Muscle of back (tissue), 11 donors: ENCODE measurements around the gene H2BK1. TPM values are rescaled to one million over a fixed set of nuclear protein-coding genes. Genes with fewer than 3 reads are reported as not detected.

ENCODE experiments used
- DNase-seq, 3 donors: peaks; one replicate each; pipeline versions ENCODE4 v3.0.0 to v3.0.0-alpha.2; 2013
- polyA plus RNA-seq, 10 donors: library from polyadenylated mRNA; unstranded; fragments of 120-200 nt; gene quantifications; one replicate each; pipeline ENCODE4 v1.2.1, GENCODE V29; 2013; ENCODE audit not compliant: insufficient read length in 10 of 10

The H2BK1 gene
- polyA plus RNA-seq, 10 donors = not detected

DNA sequence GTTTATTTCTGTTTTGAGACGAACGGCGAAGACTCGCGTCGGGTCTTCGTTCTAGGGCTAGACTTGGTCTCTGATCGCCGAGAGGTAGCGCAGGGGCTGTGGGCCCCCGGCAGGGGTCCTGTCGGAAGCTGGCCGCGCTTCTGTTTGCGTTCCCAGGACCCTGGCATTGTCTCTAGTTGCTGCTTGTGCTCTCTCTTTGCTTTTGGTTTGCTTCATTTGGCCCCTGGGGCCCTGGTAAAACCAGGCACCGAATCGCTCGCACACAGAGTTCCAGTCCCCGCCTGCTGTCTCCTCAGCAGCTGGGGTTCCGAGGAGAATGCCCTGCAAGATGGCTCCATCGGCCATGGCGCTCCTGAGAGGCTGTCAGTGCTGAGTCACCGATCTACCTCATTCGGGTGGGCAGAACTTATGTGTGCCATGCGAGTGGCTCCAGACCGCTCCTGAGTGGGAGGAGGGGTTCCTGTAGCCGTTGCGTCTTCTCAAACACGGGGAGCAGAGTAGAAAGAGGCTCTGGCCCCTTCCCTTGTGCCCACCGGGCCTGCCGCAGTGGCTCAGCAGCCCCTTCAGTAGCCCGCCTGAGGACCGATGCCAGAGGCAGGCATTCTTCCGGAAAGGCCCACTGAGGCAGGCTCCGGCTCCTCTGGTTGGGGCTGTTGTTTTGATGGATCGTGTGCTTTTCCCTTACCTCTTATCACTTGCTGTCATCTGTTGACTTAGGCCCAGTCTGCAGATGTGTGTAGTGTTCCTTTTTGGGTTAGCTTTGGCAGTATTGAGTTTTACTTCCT lies 22.8 kb upstream of the H2BK1 start:
- peak in 1 of 3 donors; percentile 43 for DNase-seq

- peak; percentile 85 to 95 (median 90) for DNase-seq
Measured at GRCh38 chr7:151232091-151232916, 22.0 kb upstream of the H2BK1 start, which contains the start of gene CHPF2. CHPF2 (plus strand) TSS chr7:151232483; CDS start chr7:151234012, 1,529 bp downstream.

GRCh38 chr7:151231080-151231479 lies 20.8 kb upstream of the H2BK1 start:
- DNase-seq = no peak

GRCh38 chr7:151229249-151229648 lies 19.0 kb upstream of the H2BK1 start:
- DNase-seq = no peak

GRCh38 chr7:151228024-151228866 lies 18.0 kb upstream of the H2BK1 start:
- no peak for DNase-seq

DNA sequence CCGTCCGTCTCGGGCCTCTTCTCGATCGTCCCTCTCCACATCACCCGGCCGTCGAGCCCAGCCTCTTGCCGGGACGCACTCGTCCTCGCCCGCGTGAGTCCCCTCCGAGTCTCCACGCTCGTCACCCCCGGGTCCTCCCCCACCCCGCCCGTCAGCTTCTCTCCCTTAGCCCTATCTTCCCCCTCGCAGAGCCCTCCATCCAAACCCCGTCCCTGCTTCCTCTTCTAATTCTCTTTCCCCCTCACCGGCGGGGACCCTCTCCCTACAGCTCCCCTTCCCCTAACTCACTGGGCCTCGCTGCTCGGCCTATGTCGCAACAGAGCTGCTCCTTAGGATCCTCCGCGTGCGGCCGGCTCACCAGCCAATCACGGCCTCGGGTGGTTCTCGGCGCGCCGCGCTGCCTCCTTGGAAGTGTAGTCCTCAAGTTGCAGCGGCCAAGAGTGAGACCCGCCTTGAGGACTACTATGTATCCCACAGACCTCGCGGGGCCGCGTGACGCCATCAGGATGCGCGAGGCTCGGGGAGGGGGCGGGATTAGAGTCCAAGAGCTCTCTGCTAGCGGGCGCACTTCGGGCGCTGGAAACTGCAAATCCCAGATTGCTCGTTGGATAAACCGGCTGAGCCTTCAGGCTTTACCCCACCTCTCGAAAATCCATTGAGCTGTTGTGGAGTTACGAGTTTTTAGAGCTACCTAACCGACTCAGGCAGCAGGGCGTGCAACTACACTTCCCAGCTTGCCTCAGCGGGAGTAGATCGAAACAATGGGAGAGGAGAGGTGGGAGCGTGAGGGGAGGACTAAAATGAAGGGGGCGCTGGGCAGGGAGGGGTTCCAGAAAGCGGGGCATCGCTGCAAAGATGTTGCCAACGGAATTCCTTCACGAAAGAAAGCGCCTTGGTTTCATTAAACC lies 16.8 kb upstream of the H2BK1 start, which contains the start of gene ABCF2:
Gene ABCF2 (minus strand): TSS at position 331 of the 908 bp plus-strand sequence. CDS start 747 bp downstream, outside the sequence.
- DNase-seq = peak; percentile 99 to 100 (median 99)

GRCh38 chr7:151226560-151226874 lies 16.2 kb upstream of the H2BK1 start:
- no peak for DNase-seq

- DNase-seq = no peak
Measured at GRCh38 chr7:151225948-151226510, 15.7 kb upstream of the H2BK1 start.

- DNase-seq = no peak
Measured at GRCh38 chr7:151223728-151224127, 13.4 kb upstream of the H2BK1 start.

GRCh38 chr7:151218170-151218569 lies 7.9 kb upstream of the H2BK1 start:
- DNase-seq = no peak

DNA sequence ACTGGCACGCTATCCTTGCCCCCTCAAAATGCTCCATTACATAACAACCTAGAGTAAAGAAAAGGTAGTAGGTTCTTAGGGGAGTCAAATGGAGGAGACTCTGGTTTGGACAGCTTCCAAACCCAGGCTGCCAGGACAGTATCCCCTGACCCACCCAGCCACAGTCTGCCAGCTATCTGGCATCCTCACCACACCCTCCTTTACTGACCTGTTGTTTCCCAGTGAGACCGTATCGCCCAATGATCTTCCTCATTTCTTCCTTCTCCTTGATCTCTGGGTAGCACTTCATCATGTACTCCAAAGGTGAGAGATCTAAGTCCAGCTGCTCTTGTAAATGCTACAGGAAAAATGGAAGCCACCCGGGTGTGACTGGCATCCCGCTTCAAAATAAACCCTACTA lies 5.1 kb upstream of the H2BK1 start:
- DNase-seq = no peak

- DNase-seq = no peak
Measured at GRCh38 chr7:151213826-151214225, 3.5 kb upstream of the H2BK1 start.

DNA sequence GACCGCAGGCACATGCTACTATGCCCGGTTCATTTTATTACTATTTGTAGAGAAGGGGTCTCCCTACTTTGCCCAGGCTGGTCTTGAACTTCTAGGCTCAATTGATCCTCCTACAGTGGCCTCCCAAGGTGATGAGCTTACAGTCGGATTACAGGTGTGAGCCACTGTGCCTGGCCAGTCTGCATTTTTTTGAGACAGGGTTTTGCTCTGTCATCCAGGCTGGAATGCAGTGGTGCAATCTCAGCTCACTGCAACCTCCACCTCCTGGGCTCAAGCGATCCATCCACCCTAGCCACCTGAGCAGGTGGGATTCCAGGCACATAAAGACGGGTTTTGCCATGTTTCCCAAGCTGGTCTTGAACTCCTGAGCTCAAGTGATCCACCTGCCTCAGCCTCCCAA lies 2.3 kb upstream of the H2BK1 start:
- DNase-seq = no peak

DNA sequence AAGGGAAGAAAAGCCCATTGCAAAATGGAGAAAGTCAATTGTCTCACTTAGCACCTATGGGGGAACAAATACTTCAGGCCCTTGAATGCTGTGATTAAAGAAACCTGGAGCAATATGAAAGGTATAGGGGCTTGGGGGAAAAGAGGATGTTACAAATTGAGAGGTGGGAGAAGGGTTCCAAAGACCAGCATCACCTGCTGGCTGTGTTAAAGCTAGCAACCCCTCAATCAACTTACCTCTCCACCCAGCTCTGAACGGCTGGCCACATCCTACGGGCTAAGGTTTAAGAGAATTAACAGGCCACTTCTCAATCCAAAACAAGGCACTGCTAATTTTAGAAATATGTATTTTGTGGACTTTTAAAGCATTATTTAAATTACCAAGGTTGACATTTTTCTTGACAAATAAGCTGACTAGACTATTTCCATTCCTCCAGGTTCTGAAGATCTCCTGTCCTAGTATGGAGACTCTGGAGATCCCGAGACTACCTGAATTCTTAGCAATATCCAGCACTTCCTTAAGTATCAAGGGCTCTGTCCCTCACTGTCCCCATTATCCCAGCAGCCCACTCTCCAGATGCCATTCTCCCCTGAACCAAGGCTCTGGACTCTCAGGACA lies 976 bp upstream of the H2BK1 start:
- DNase-seq = no peak

DNA sequence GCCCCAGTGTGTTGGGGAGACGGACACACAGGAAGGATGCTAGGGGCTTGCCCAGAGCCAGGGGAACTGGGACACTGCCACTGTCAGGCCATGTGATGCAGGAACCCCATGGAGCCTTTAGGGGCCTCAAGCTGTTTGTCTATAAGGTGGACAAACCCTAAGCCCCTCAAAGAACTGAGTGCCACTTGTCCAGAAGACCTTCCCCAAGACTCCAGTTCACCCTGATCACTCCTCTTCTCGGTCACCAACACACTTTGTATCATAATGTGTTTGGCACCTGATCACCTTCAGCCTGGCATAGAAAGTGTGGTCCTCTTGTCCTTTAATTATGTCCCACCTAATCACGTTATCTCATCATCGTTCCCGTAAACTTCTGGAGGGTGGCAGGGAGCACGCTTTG lies 700 bp downstream of the H2BK1 start:
- DNase-seq = no peak

DNA sequence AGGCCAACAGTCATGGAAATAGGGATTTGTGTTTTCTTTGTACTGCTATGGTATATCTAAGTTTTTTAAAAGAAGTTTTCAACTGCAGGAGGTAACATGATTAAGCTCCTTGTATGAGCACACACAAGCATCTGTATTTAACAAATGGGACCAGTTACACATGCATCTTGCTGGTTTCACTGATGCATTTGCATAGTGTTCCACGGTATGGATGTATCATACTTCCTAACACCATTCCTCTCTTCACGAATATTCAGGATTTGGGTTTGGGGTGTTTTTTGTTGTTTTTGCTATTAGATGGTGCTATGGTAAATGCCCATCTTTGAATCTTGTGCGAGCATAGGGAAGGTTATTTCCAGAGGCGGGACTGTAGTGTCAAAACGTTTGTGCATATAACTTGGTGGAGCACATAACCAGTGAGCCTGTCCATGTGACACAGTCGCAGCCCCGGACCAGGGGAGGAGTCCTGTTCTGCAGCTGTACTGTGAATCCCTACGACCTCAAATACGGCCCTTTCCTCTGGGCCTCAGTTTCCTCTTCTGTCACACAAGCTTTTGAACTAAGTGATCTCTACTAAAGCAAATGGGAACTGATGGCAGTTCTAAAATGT lies 1.9 kb downstream of the H2BK1 start:
- no peak for DNase-seq

DNA sequence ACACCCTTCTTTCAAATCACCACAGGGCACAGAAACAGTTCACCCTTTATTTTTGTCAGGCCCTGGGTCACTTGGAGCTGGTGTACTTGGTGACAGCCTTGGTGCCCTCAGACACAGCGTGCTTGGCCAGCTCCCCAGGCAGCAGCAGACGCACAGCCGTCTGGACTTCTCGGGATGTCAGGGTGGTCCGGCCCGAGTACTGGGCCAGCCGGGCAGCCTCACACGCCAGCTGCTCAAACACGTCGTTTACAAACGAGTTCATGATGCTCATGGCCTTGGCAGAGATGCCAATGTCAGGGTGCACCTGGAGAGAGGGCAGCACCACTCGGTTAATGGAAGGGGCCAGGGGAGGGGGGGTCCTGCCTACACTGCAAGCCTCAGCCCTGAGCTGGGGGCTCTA lies 2.5 kb downstream of the H2BK1 start:
- DNase-seq = no peak

DNA sequence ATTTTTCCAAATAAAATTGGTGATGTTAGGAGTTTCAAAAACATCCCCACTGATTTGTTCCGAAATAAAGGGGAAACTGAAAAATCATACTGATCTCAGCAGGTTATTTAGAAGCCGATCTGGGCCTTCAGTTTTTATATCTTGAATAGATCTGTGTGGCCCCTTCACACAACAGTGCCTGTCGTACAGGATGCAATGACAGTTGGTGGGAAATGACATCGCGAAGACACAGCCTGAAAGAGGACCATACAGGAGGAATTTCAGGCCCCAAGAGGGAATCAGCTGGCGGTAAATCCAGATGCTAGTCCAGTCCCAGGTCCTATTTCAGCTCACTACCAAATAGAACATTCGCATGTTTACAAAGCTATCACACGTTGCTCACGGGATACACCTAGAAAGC lies 3.0 kb downstream of the H2BK1 start:
- no peak for DNase-seq

DNA sequence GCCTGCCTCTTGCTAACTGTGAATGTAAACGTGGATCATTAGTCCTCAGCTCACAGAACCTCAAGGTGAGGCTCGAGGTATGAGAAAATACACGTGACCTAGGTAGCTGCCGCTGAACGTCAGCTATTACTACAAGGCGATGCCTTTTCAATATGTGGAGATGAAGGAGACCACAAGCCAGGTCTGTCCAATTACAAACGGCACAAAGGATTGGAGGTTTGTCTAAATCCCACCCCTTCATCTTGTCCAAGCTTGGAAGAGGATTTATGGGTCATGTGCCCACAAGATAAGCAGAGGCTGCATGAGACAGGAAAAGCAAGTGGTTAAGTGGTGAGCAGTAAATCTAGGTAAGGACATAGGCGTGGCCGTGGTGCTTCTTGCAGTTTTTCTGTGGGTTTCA lies 3.4 kb downstream of the H2BK1 start:
- DNase-seq = no peak

- no peak for DNase-seq
Measured at GRCh38 chr7:151205730-151206129, 4.6 kb downstream of the H2BK1 start.
